Stimulated activated CD4-positive, alpha-beta T cell treated with anti-CD3 and anti-CD28 coated beads, Interleukin-15, amount 100 ng/mL, for 24 hours (primary cell): ENCODE measurements around the gene PRKCZ.

Experiments used
- DNase-seq: peaks from one replicate; pipeline ENCODE4 v3.0.0-alpha.2; 2020

Gene PRKCZ

GRCh38 chr1:2124446-2125198 lies 74.4 kb downstream of the PRKCZ start:
- no peak for DNase-seq

- no peak for DNase-seq
These were observed 75.4 kb downstream of the PRKCZ start for GRCh38 chr1:2125350-2126211.

- DNase-seq = no peak
These were observed 76.3 kb downstream of the PRKCZ start for GRCh38 chr1:2126331-2127186.

GRCh38 chr1:2127187-2128145 lies 77.3 kb downstream of the PRKCZ start:
- no peak for DNase-seq

GRCh38 chr1:2128189-2128901 lies 78.1 kb downstream of the PRKCZ start:
- no peak for DNase-seq

GRCh38 chr1:2129256-2129943 lies 79.2 kb downstream of the PRKCZ start:
- DNase-seq = no peak

GRCh38 chr1:2130156-2130555 lies 79.9 kb downstream of the PRKCZ start:
- DNase-seq = no peak

GRCh38 chr1:2130871-2131289 lies 80.7 kb downstream of the PRKCZ start:
- no peak for DNase-seq

GRCh38 chr1:2132222-2133038 lies 82.2 kb downstream of the PRKCZ start:
- DNase-seq = peak; percentile 34

- peak; percentile 98 for DNase-seq
These were observed 83.0 kb downstream of the PRKCZ start for GRCh38 chr1:2133039-2133878.

GRCh38 chr1:2133879-2134215 lies 83.6 kb downstream of the PRKCZ start:
- DNase-seq = no peak

- DNase-seq = no peak
These were observed 84.0 kb downstream of the PRKCZ start for GRCh38 chr1:2134266-2134620.

- DNase-seq = no peak
These were observed 84.6 kb downstream of the PRKCZ start for GRCh38 chr1:2134621-2135307.

GRCh38 chr1:2135441-2135841 lies 85.2 kb downstream of the PRKCZ start:
- no peak for DNase-seq

GRCh38 chr1:2135941-2136340 lies 85.7 kb downstream of the PRKCZ start:
- DNase-seq = no peak

- DNase-seq = no peak
These were observed 86.4 kb downstream of the PRKCZ start for GRCh38 chr1:2136386-2137235.
